ENCODE results near the gene TSPAN18. TPM values are rescaled to one million over a fixed set of nuclear protein-coding genes. Genes with fewer than 3 reads are reported as not detected.
A peak's percentile ranks its signal among the peaks of the same experiment; 100 is the strongest.

TSPAN18 gene
- total RNA-seq, 1 donor from 2014 or later: 31.7 TPM

DNA sequence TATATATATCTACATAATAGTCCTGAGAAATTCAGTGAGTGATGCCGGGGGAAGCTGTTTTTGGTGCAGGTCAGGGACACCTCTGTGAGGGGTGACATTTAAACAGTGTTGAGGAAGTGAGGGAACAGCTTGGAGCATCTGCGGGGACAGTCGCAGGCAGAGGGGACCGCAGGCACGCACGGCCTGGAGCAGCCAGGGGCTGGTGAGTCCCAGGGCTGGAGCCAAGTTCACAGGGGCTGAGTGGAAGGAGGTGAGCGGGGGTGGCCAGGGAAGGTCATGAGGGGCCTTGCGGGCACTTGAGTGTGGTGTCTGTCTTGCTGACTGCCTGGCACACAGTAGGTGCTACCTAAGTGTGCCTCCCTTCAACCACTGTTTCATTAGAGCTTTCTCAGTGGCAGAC is 65.4 kb downstream of the TSPAN18 start:
- TF ChIP-seq, protein P1, sequence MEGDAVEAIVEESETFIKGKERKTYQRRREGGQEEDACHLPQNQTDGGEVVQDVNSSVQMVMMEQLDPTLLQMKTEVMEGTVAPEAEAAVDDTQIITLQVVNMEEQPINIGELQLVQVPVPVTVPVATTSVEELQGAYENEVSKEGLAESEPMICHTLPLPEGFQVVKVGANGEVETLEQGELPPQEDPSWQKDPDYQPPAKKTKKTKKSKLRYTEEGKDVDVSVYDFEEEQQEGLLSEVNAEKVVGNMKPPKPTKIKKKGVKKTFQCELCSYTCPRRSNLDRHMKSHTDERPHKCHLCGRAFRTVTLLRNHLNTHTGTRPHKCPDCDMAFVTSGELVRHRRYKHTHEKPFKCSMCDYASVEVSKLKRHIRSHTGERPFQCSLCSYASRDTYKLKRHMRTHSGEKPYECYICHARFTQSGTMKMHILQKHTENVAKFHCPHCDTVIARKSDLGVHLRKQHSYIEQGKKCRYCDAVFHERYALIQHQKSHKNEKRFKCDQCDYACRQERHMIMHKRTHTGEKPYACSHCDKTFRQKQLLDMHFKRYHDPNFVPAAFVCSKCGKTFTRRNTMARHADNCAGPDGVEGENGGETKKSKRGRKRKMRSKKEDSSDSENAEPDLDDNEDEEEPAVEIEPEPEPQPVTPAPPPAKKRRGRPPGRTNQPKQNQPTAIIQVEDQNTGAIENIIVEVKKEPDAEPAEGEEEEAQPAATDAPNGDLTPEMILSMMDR (IDR thresholded peaks at IDR 0.05; ENCODE audit: insufficient read depth, low read depth, low read length): no peak
- TF ChIP-seq EZH2 (IDR thresholded peaks at IDR 0.05; ENCODE audit: insufficient read depth, low read length): no peak
- Histone ChIP-seq H2AFZ (ENCODE audit: low read depth, low read length) (no peak overlapping the region), H3K27me3 (ENCODE audit: insufficient read depth, low read length) (peaks cover 58% of the 10 kb centered on the region), H4K20me1 (ENCODE audit: insufficient read depth, low read length) (no peaks in the 10 kb centered on the region), H3K4me1 (ENCODE audit: insufficient read depth, low read length) (no peaks in the 10 kb centered on the region), H3K79me2 (ENCODE audit: insufficient read depth, low read length) (no peaks in the 10 kb centered on the region), H3K9me3 (ENCODE audit: insufficient read depth, low read depth, low read length) (no peaks in the 10 kb centered on the region), H3K36me3 (ENCODE audit: insufficient read depth, low read length) (no peaks in the 10 kb centered on the region), H3K4me3 (ENCODE audit: insufficient read depth, low read depth, low read length) (no peak overlapping the region), H3K9ac (ENCODE audit: low read length) (no peak overlapping the region), H3K4me2 (ENCODE audit: low read length) (no peak overlapping the region), H3K27ac (ENCODE audit: low read depth, low read length) (no peak overlapping the region)
- H3K4me3 Mint-ChIP-seq (ENCODE audit: unreplicated experiment): no peak overlapping the region
- H3K36me3 Mint-ChIP-seq (ENCODE audit: low read depth, unreplicated experiment): peaks cover 4% of the 10 kb centered on the region
- H3K4me1 Mint-ChIP-seq (ENCODE audit: low read depth, unreplicated experiment): peaks cover 15% of the 10 kb centered on the region
- DNase-seq (ENCODE audit: low read depth) (no peak), FAIRE-seq (no peak)
- peaks cover 2% of the 10 kb centered on the region for H3K9me3 Mint-ChIP-seq (ENCODE audit: unreplicated experiment)
- peaks cover 54% of the 10 kb centered on the region for H3K27me3 Mint-ChIP-seq (ENCODE audit: low read depth, unreplicated experiment)
- no peak overlapping the region for H3K27ac Mint-ChIP-seq (ENCODE audit: unreplicated experiment)

DNA sequence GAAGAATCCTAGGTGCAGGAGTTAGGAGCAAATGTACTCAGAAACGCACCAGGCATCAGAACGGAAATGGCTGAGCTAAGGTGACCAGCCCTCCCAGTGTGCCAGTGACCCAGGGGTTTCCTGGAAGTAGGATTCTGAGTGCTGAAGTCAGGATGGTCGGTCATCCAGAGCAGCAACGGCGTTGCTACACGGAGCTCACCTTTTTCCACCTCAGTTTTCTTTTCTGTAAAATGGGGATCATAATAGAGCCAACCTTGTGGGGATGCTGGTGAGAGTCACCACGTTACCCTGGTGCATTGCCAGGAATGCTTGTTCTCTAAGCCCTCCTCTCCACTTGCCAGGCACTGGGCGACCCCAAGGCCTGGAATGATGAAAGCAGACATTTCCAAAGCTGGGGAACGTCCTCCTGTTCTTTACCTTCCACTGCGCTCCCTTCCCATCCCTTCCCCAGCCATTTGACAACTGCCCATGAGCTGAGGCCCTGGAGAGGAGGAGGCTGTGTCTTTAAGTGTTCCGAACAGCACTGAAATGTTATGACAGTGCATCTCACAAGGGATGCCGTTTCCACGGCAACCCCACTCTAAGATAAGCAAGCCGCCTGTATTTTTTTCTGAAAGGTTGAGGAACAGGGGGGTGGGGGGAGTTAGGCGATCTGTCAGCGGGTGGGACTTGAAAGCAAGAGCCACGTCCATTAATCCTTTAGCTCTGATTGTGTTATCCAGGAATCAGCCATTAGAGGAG is 66.8 kb downstream of the TSPAN18 start:
- peaks cover 7% of the 10 kb centered on the region for H3K36me3 Mint-ChIP-seq (ENCODE audit: low read depth, unreplicated experiment)
- Histone ChIP-seq H3K27ac (ENCODE audit: low read depth, low read length) (no peak overlapping the region), H3K4me2 (ENCODE audit: low read length) (no peak overlapping the region), H3K4me1 (ENCODE audit: insufficient read depth, low read length) (no peaks in the 10 kb centered on the region), H3K9ac (ENCODE audit: low read length) (no peak overlapping the region), H3K9me3 (ENCODE audit: insufficient read depth, low read depth, low read length) (no peaks in the 10 kb centered on the region), H3K36me3 (ENCODE audit: insufficient read depth, low read length) (no peaks in the 10 kb centered on the region), H4K20me1 (ENCODE audit: insufficient read depth, low read length) (no peaks in the 10 kb centered on the region), H3K79me2 (ENCODE audit: insufficient read depth, low read length) (no peaks in the 10 kb centered on the region), H3K4me3 (ENCODE audit: insufficient read depth, low read depth, low read length) (no peak overlapping the region), H3K27me3 (ENCODE audit: insufficient read depth, low read length) (peaks cover 62% of the 10 kb centered on the region), H2AFZ (ENCODE audit: low read depth, low read length) (no peak overlapping the region)
- no peak for TF ChIP-seq EZH2 (IDR thresholded peaks at IDR 0.05; ENCODE audit: insufficient read depth, low read length)
- TF ChIP-seq, protein P1 (IDR thresholded peaks at IDR 0.05; ENCODE audit: insufficient read depth, low read depth, low read length): no peak
- peaks cover 18% of the 10 kb centered on the region for H3K4me1 Mint-ChIP-seq (ENCODE audit: low read depth, unreplicated experiment)
- peaks cover 51% of the 10 kb centered on the region for H3K27me3 Mint-ChIP-seq (ENCODE audit: low read depth, unreplicated experiment)
- H3K9me3 Mint-ChIP-seq (ENCODE audit: unreplicated experiment): peaks cover 2% of the 10 kb centered on the region
- FAIRE-seq (no peak), DNase-seq (ENCODE audit: low read depth) (peak; percentile 17)
- H3K27ac Mint-ChIP-seq (ENCODE audit: unreplicated experiment): peak overlapping the region; percentile 36
- H3K4me3 Mint-ChIP-seq (ENCODE audit: unreplicated experiment): peak overlapping the region; percentile 35
